H9 (cell line): Measurements from ENCODE around the gene PRPH. TPM values are rescaled to one million over a fixed set of nuclear protein-coding genes. Genes with fewer than 3 reads are reported as not detected.
A peak's percentile ranks its signal among the peaks of the same experiment; 100 is the strongest.

Experiments
- DNase-seq: peaks from one replicate; pipeline ENCODE4 v3.0.0-alpha.2; 2017
- H2AFZ ChIP-seq: one replicate; pipeline ENCODE4 v1.6.1; 2013; ENCODE audit warnings: mild to moderate bottlenecking, low read length, control low read depth, moderate library complexity
- H2AK5ac ChIP-seq: 2 replicates; pipeline ENCODE4 v1.6.1; 2013; ENCODE audit warnings: low read length, control low read depth, mixed read lengths; ENCODE audit not compliant: insufficient read length
- H2BK120ac ChIP-seq: one replicate; pipeline ENCODE4 v1.6.1; 2013; ENCODE audit warnings: low read depth, mild to moderate bottlenecking, low read length, control low read depth, inconsistent platforms; ENCODE audit not compliant: poor library complexity, severe bottlenecking
- H2BK12ac ChIP-seq: 2 replicates; pipeline ENCODE4 v1.6.1; 2013; ENCODE audit warnings: low read length, control low read depth, mixed read lengths, low read depth; ENCODE audit not compliant: insufficient read length
- H2BK15ac ChIP-seq: 2 replicates; pipeline ENCODE4 v1.6.1; 2013; ENCODE audit warnings: low read depth, low read length, control low read depth
- H2BK20ac ChIP-seq: one replicate; pipeline ENCODE4 v1.6.1; 2013; ENCODE audit warnings: low read depth, mild to moderate bottlenecking, low read length, control low read depth, inconsistent platforms; ENCODE audit not compliant: poor library complexity, severe bottlenecking
- H2BK5ac ChIP-seq: 2 replicates; pipeline ENCODE4 v1.6.1; 2013; ENCODE audit warnings: low read length, control low read depth, mixed read lengths; ENCODE audit not compliant: insufficient read length
- H3K14ac ChIP-seq: 2 replicates; pipeline ENCODE4 v1.6.1; 2013; ENCODE audit warnings: low read length, control low read depth; ENCODE audit not compliant: insufficient read depth
- H3K18ac ChIP-seq: 2 replicates; pipeline ENCODE4 v1.6.1; 2013; ENCODE audit warnings: low read depth, mild to moderate bottlenecking, mixed read lengths, low read length, control low read depth; ENCODE audit not compliant: insufficient read length
- H3K23ac ChIP-seq: 2 replicates; pipeline ENCODE4 v1.6.1; 2013; ENCODE audit warnings: low read length, control low read depth, mixed read lengths, low read depth; ENCODE audit not compliant: insufficient read length
- H3K23me2 ChIP-seq: 2 replicates; pipeline ENCODE4 v1.6.1; 2013; ENCODE audit warnings: low read depth, mild to moderate bottlenecking, mixed read lengths, low read length, control low read depth; ENCODE audit not compliant: insufficient read length, poor library complexity, severe bottlenecking
- H3K27ac ChIP-seq: 2 replicates; pipeline ENCODE4 v1.5.1; 2013; ENCODE audit warnings: low read length, control low read depth, mixed read lengths, low read depth; ENCODE audit not compliant: insufficient read length
- H3K27me3 ChIP-seq: 2 replicates; pipeline ENCODE4 v1.6.1; 2013; ENCODE audit warnings: low read length, control low read depth, inconsistent platforms; ENCODE audit not compliant: insufficient read depth
- H3K4ac ChIP-seq: 2 replicates; pipeline ENCODE4 v1.6.1; 2013; ENCODE audit warnings: low read depth, mild to moderate bottlenecking, control low read depth, inconsistent platforms, low read length, moderate library complexity
- H3K4me1 ChIP-seq: 2 replicates; pipeline ENCODE4 v1.6.1; 2013; ENCODE audit warnings: low read length, control low read depth, inconsistent platforms; ENCODE audit not compliant: insufficient read depth
- H3K4me2 ChIP-seq: 2 replicates; pipeline ENCODE4 v1.6.1; 2013; ENCODE audit warnings: low read length, control low read depth, mixed read lengths; ENCODE audit not compliant: insufficient read length, insufficient read depth
- H3K56ac ChIP-seq: 2 replicates; pipeline ENCODE4 v1.6.1; 2013; ENCODE audit warnings: low read depth, mild to moderate bottlenecking, mixed read lengths, low read length, control low read depth; ENCODE audit not compliant: insufficient read length
- H3K79me1 ChIP-seq: 2 replicates; pipeline ENCODE4 v1.6.1; 2013; ENCODE audit warnings: low read depth, mild to moderate bottlenecking, moderate library complexity, low read length, control low read depth, inconsistent platforms; ENCODE audit not compliant: insufficient read depth, poor library complexity, severe bottlenecking
- H3K79me2 ChIP-seq: 2 replicates; pipeline ENCODE4 v1.6.1; 2013; ENCODE audit warnings: low read length, control low read depth, inconsistent platforms; ENCODE audit not compliant: insufficient read depth
- H3K9ac ChIP-seq: 2 replicates; pipeline ENCODE4 v1.6.1; 2013; ENCODE audit warnings: low read length, control low read depth, mixed read lengths; ENCODE audit not compliant: insufficient read length; ENCODE audit errors: extremely low read depth
- H3K9me3 ChIP-seq: one replicate; pipeline ENCODE4 v1.6.1; 2013; ENCODE audit warnings: low read depth, low read length, inconsistent platforms; ENCODE audit not compliant: control insufficient read depth
- H3T11ph ChIP-seq: one replicate; pipeline ENCODE4 v1.6.1; 2013; ENCODE audit warnings: mild to moderate bottlenecking, low read length, control low read depth, inconsistent platforms
- H4K20me1 ChIP-seq: one replicate; pipeline ENCODE4 v1.6.1; 2013; ENCODE audit not compliant: control insufficient read depth, insufficient read length, insufficient read depth
- H4K5ac ChIP-seq: 2 replicates; pipeline ENCODE4 v1.6.1; 2013; ENCODE audit warnings: low read depth, mild to moderate bottlenecking, mixed read lengths, low read length, control low read depth; ENCODE audit not compliant: insufficient read length
- H4K8ac ChIP-seq: replicated peaks from 2 replicates; pipeline ENCODE4 v1.6.1; 2013; ENCODE audit warnings: low read length, control low read depth, mixed read lengths, low read depth; ENCODE audit not compliant: insufficient read length
- H4K91ac ChIP-seq: 2 replicates; pipeline ENCODE4 v1.6.1; 2013; ENCODE audit warnings: low read depth, mild to moderate bottlenecking, moderate library complexity, mixed read lengths, low read length, control low read depth; ENCODE audit not compliant: insufficient read length
- H3K27ac Mint-ChIP-seq, 3 experiments: 2 replicates in 2 of 3; 3 replicates in 1 of 3; pipeline ENCODE4 v1.8.0; 2020 to 2021; ENCODE audit warnings: mixed read lengths in 3 of 3, mild to moderate bottlenecking in 1 of 3, moderate library complexity in 1 of 3
- H3K27me3 Mint-ChIP-seq: 2 replicates; pipeline ENCODE4 v1.8.0; 2021; ENCODE audit warnings: low read depth, mild to moderate bottlenecking, moderate library complexity, mixed read lengths
- H3K36me3 Mint-ChIP-seq, 3 experiments: 2 replicates in 2 of 3; 3 replicates in 1 of 3; pipeline ENCODE4 v1.8.0; 2020 to 2021; ENCODE audit warnings: low read depth in 3 of 3, mixed read lengths in 3 of 3; ENCODE audit not compliant: insufficient read depth in 1 of 3
- H3K4me1 Mint-ChIP-seq, 2 experiments: 2 replicates each; pipeline ENCODE4 v1.8.0; 2020; ENCODE audit warnings: mixed read lengths in 2 of 2
- H3K4me3 Mint-ChIP-seq, 2 experiments: 2 replicates in 1 of 2; 3 replicates in 1 of 2; pipeline ENCODE4 v1.8.0; 2020 to 2021; ENCODE audit warnings: mild to moderate bottlenecking in 2 of 2, mixed read lengths in 2 of 2, moderate library complexity in 1 of 2
- H3K9me3 Mint-ChIP-seq, 2 experiments: 2 replicates in 1 of 2; 3 replicates in 1 of 2; pipeline ENCODE4 v1.8.0; 2020; ENCODE audit warnings: mild to moderate bottlenecking in 2 of 2, mixed read lengths in 2 of 2, moderate library complexity in 1 of 2
- WGBS: extraction: QIAGEN DNeasy Blood & Tissue Kit; methylation state at CpG from one replicate; pipeline ENCODE4 v1.1.7; 2013; ENCODE audit warnings: missing lambda C conversion rate, low lambda C conversion rate, mixed read lengths; ENCODE audit not compliant: insufficient read length; ENCODE audit errors: extremely low coverage; 5-methylcytosine and 5-hydroxymethylcytosine counted together
- total RNA-seq: library from RNA; stranded (reverse); gene quantifications from 2 replicates; pipeline ENCODE4 v1.2.1, GENCODE V29; 2021
- TF ChIP-seq, protein P1 (sequence below): fragments of 200-600 bp; sonication (generic); conservative IDR thresholded peaks from 3 replicates; pipeline ENCODE4 v1.8.0; 2021; ENCODE audit warnings: antibody characterized with exemption, mild to moderate bottlenecking

PRPH gene
- total RNA-seq, 1 experiment from 2014 or later: 1.1 TPM

DNA sequence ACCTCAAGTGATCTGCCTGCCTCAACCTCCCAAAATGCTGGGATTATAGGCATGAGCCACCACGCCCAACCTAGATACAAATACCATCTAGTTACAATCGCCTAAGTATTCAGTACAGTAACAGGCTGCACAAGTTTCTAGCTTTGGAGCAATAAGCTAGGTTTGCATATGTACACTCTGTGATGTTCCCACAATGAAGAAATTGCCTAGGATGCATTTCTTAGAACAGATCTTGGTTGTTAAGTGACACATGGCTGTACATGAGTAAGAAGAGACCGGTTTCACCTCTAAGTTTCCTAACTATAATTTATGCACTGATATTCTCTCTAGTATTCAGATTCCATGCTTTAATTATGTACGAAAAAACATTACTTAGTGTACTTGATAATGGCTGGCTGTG, 35.5 kb upstream of the PRPH start:
- Histone ChIP-seq H3K79me2 (no peaks in the 10 kb centered on the region), H3K9me3 (no peaks in the 10 kb centered on the region), H2BK15ac (no peak overlapping the region), H4K91ac (no peak overlapping the region), H3K18ac (no peak overlapping the region), H4K8ac (no peak overlapping the region), H3K4me2 (no peak overlapping the region), H3T11ph (no peak overlapping the region), H3K56ac (no peak overlapping the region), H3K23ac (no peak overlapping the region), H3K79me1 (no peaks in the 10 kb centered on the region), H2AK5ac (no peak overlapping the region), H3K14ac (no peak overlapping the region), H3K9ac (no peak overlapping the region), H3K27ac (no peak overlapping the region), H3K23me2 (no peaks in the 10 kb centered on the region), H4K5ac (no peak overlapping the region), H3K27me3 (no peaks in the 10 kb centered on the region), H3K4ac (no peak overlapping the region), H4K20me1 (no peaks in the 10 kb centered on the region), H2BK120ac (no peak overlapping the region), H2AFZ (no peak overlapping the region), H3K4me1 (no peaks in the 10 kb centered on the region), H2BK20ac (no peak overlapping the region), H2BK12ac (no peak overlapping the region), H2BK5ac (no peak overlapping the region)
- Mint-ChIP-seq H3K36me3 (peaks cover 0 to 4% (median 0%) of the 10 kb centered on the region in 3 experiments; a peak in 1 of 7 replicates), H3K4me3 (no peak overlapping the region), H3K27me3 (no peaks in the 10 kb centered on the region; the same call in 1 of the 2 replicates), H3K27ac (peak overlapping the region in 1 of 3 experiments; percentile 91; a peak in 2 of 7 replicates), H3K9me3 (no peaks in the 10 kb centered on the region), H3K4me1 (peaks cover 13 to 18% of the 10 kb centered on the region in 2 experiments)
- no CpG with 5 or more reads among the region's 4 CpGs for WGBS
- TF ChIP-seq, protein P1, sequence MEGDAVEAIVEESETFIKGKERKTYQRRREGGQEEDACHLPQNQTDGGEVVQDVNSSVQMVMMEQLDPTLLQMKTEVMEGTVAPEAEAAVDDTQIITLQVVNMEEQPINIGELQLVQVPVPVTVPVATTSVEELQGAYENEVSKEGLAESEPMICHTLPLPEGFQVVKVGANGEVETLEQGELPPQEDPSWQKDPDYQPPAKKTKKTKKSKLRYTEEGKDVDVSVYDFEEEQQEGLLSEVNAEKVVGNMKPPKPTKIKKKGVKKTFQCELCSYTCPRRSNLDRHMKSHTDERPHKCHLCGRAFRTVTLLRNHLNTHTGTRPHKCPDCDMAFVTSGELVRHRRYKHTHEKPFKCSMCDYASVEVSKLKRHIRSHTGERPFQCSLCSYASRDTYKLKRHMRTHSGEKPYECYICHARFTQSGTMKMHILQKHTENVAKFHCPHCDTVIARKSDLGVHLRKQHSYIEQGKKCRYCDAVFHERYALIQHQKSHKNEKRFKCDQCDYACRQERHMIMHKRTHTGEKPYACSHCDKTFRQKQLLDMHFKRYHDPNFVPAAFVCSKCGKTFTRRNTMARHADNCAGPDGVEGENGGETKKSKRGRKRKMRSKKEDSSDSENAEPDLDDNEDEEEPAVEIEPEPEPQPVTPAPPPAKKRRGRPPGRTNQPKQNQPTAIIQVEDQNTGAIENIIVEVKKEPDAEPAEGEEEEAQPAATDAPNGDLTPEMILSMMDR: no peak
- no peak for DNase-seq
